ENCODE measurements around the gene SCTR. TPM values are rescaled to one million over a fixed set of nuclear protein-coding genes. Genes with fewer than 3 reads are reported as not detected.

Gene SCTR
- total and polyA plus RNA-seq, 2 of the 13 experiments (the other 11 are each of a cell fraction or from before 2014, with no cell fraction given): not detected

DNA sequence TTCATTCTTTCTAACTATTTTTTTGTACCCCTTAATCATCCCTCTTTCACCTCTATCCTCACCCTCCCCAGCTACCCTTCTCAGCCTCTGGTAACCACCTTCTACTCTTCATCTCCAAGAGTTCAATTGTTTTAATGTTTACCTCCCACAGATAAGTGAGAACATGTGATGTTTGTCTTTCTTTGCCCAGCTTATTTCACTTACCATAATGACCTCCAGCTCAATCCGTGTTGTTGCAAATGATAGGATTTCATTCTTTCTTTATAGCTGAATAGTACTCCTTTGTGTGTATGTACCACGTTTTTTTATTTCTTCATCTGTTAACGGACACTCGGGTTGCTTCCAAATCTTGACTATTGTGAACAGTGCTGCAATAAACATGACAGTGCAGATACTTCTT lies 114.8 kb downstream of the SCTR start (continued):
- TF ChIP-seq HMG20A (CRISPR knock-in tag; IDR thresholded peaks at IDR 0.05; ENCODE audit: borderline replicate concordance) (peak; percentile 59; the same call in 1 of the 2 replicates), SP2 (CRISPR knock-in tag; IDR thresholded peaks at IDR 0.05) (no peak), GATAD2A (CRISPR knock-in tag; IDR thresholded peaks at IDR 0.05) (peak; percentile 51; the same call in 1 of the 2 replicates), ZNF562 (CRISPR knock-in tag; IDR thresholded peaks at IDR 0.05; ENCODE audit: borderline replicate concordance) (no peak), SOX6 (IDR thresholded peaks at IDR 0.05) (no peak), SOX6 (CRISPR knock-in tag; IDR thresholded peaks at IDR 0.05) (0 out of 2 replicates have a peak, but pooled peaks have one; percentile 9), BRCA1 (CRISPR knock-in tag; IDR thresholded peaks at IDR 0.05) (no peak), CREB3 (CRISPR knock-in tag; IDR thresholded peaks at IDR 0.05) (no peak), SMAD9 (CRISPR knock-in tag; IDR thresholded peaks at IDR 0.05) (no peak), SOX13 (IDR thresholded peaks at IDR 0.05) (no peak), SOX13 (CRISPR knock-in tag; conservative IDR thresholded peaks at IDR 0.05 in 1 of 2, IDR thresholded peaks at IDR 0.05 in 1 of 2) (peak in 1 of 2 experiments; percentile 85; a peak in 2 of 4 replicates), EED (CRISPR knock-in tag; IDR thresholded peaks at IDR 0.05) (no peak), ZFX (CRISPR knock-in tag; IDR thresholded peaks at IDR 0.05; ENCODE audit: low read depth) (no peak), NCOA2 (CRISPR knock-in tag; IDR thresholded peaks at IDR 0.05) (0 out of 2 replicates have a peak, but pooled peaks have one; percentile 35), FOXA1 (IDR thresholded peaks at IDR 0.05) (no peak), FOXA1 (CRISPR knock-in tag; IDR thresholded peaks at IDR 0.05) (peak; percentile 26; the same call in 1 of the 2 replicates), ZNF589 (CRISPR knock-in tag; conservative IDR thresholded peaks at IDR 0.05) (no peak), FOXA3 (CRISPR knock-in tag; IDR thresholded peaks at IDR 0.05) (peak; percentile 58), ZNF292 (CRISPR knock-in tag; IDR thresholded peaks at IDR 0.05; ENCODE audit: borderline replicate concordance, low read depth) (no peak)
- TF ChIP-seq, protein P1, sequence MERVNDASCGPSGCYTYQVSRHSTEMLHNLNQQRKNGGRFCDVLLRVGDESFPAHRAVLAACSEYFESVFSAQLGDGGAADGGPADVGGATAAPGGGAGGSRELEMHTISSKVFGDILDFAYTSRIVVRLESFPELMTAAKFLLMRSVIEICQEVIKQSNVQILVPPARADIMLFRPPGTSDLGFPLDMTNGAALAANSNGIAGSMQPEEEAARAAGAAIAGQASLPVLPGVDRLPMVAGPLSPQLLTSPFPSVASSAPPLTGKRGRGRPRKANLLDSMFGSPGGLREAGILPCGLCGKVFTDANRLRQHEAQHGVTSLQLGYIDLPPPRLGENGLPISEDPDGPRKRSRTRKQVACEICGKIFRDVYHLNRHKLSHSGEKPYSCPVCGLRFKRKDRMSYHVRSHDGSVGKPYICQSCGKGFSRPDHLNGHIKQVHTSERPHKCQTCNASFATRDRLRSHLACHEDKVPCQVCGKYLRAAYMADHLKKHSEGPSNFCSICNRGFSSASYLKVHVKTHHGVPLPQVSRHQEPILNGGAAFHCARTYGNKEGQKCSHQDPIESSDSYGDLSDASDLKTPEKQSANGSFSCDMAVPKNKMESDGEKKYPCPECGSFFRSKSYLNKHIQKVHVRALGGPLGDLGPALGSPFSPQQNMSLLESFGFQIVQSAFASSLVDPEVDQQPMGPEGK (CRISPR knock-in tag; IDR thresholded peaks at IDR 0.05): no peak
